GM13977 (cell line): ENCODE data around the gene TLK1.

Experiments used
- DNase-seq: peaks from one replicate; pipeline ENCODE4 v3.0.0; 2012; ENCODE audit warnings: low spot score
- CTCF ChIP-seq: IDR thresholded peaks from 2 replicates; pipeline ENCODE4 v1.5.1; 2012; ENCODE audit warnings: mild to moderate bottlenecking, control low read depth; ENCODE audit not compliant: insufficient read depth; ENCODE audit errors: extremely low read depth, missing control alignments
- in situ Hi-C: fragments of 300-500 bp; cut with MboI; formaldehyde crosslinking; loops from one replicate; pipeline ENCODE4 v1.12.0; 2022; ENCODE audit warnings: low sequenced_read_pairs, low pct_unique_long_range_greater_than_20kb, mixed read lengths, inconsistent platforms; ENCODE audit not compliant: unreplicated experiment

The TLK1 gene

GRCh38 chr2:171141320-171141719 lies 19.4 kb downstream of the TLK1 start:
- TF ChIP-seq CTCF: no peak
- in situ Hi-C loops: no loop called here
- no peak for DNase-seq

GRCh38 chr2:171139860-171140259 lies 20.8 kb downstream of the TLK1 start:
- no peak for DNase-seq
- in situ Hi-C loops: no loop called here
- no peak for TF ChIP-seq CTCF

- no peak for TF ChIP-seq CTCF
- in situ Hi-C loops: no loop called here
- no peak for DNase-seq
Measured at GRCh38 chr2:171136024-171136423, 24.7 kb downstream of the TLK1 start.

- in situ Hi-C loops: no loop called here
- DNase-seq: no peak
- no peak for TF ChIP-seq CTCF
Measured at GRCh38 chr2:171134624-171135230, 26.0 kb downstream of the TLK1 start.

- no peak for TF ChIP-seq CTCF
- in situ Hi-C loops: no loop called here
Measured at GRCh38 chr2:171132086-171132485, 28.6 kb downstream of the TLK1 start.

GRCh38 chr2:171128461-171128860 lies 32.2 kb downstream of the TLK1 start:
- in situ Hi-C loops: no loop called here
- DNase-seq: no peak
- no peak for TF ChIP-seq CTCF

More at GRCh38 chr2:171132086-171132485, 28.6 kb downstream of the TLK1 start:
- no peak for DNase-seq
